Testis (tissue), 3 donors: ENCODE measurements around the gene EVPL. TPM values are rescaled to one million over a fixed set of nuclear protein-coding genes. Genes with fewer than 3 reads are reported as not detected.
A peak's percentile ranks its signal among the peaks of the same experiment; 100 is the strongest.

Experiments used
- DNase-seq: peaks from one replicate; pipeline ENCODE4 v3.0.0-alpha.2; 2019
- H3K27ac ChIP-seq, 2 donors: fragments of 200-600 bp; sonication (generic); one replicate each; pipeline ENCODE4 v1.5.1; 2019
- H3K27me3 ChIP-seq: fragments of 200-600 bp; sonication (generic); one replicate; pipeline ENCODE4 v1.5.1; 2019
- H3K36me3 ChIP-seq: fragments of 200-600 bp; sonication (generic); one replicate; pipeline ENCODE4 v1.5.1; 2017; ENCODE audit warnings: low read depth; ENCODE audit errors: missing control alignments
- H3K4me1 ChIP-seq: fragments of 200-600 bp; sonication (generic); one replicate; pipeline ENCODE4 v1.5.1; 2019
- H3K4me3 ChIP-seq, 2 donors: fragments of 200-600 bp; sonication (generic); one replicate each; pipeline ENCODE4 v1.5.1; 2017 to 2019
- H3K9me3 ChIP-seq: fragments of 200-600 bp; sonication (generic); one replicate; pipeline ENCODE4 v1.5.1; 2017
- CTCF ChIP-seq, 3 experiments: fragments of 450-650 bp in 2 of 3; fragments of 200-600 bp in 1 of 3; sonication (generic) in 1 of 3; IDR thresholded peaks; one replicate each; pipeline ENCODE4 v1.5.1; 2016 to 2019; ENCODE audit warnings: antibody characterized with exemption in 3 of 3, mild to moderate bottlenecking in 2 of 3, moderate library complexity in 1 of 3
- POLR2A ChIP-seq: fragments of 450-650 bp; IDR thresholded peaks from one replicate; pipeline ENCODE4 v1.6.1; 2017; ENCODE audit warnings: antibody characterized with exemption, mild to moderate bottlenecking, moderate library complexity
- WGBS, 2 donors: methylation state at CpG; one replicate each; pipeline ENCODE4 v1.1.5; 2018; 5-methylcytosine and 5-hydroxymethylcytosine counted together
- intact Hi-C: fragments of 100-400 bp; cut with DNase I; formaldehyde crosslinking; loops from one replicate; pipeline ENCODE4 v1.15.1; 2023; ENCODE audit warnings: low total_unique reads
- polyA plus RNA-seq: library from polyadenylated mRNA; stranded (reverse); fragments of 350-450 nt; fragmentation: Illumina TruSeq; extraction: RNeasy Lipid Tissue Mini Kit (QIAGEN cat#74804); gene quantifications from one replicate; pipeline ENCODE4 v1.2.3, GENCODE V29; 2014; ENCODE audit warnings: low read depth, low replicate concordance; ENCODE audit not compliant: insufficient read depth
- total RNA-seq, 2 donors: library from RNA; depleted of rRNA; stranded (reverse); fragments of >200 nt; gene quantifications; one replicate each; pipeline ENCODE4 v1.2.3, GENCODE V29; 2016

EVPL gene
- total and polyA plus RNA-seq, 3 donors from 2014 or later, result 1.2 to 3.5 (median 2.7) TPM

DNA sequence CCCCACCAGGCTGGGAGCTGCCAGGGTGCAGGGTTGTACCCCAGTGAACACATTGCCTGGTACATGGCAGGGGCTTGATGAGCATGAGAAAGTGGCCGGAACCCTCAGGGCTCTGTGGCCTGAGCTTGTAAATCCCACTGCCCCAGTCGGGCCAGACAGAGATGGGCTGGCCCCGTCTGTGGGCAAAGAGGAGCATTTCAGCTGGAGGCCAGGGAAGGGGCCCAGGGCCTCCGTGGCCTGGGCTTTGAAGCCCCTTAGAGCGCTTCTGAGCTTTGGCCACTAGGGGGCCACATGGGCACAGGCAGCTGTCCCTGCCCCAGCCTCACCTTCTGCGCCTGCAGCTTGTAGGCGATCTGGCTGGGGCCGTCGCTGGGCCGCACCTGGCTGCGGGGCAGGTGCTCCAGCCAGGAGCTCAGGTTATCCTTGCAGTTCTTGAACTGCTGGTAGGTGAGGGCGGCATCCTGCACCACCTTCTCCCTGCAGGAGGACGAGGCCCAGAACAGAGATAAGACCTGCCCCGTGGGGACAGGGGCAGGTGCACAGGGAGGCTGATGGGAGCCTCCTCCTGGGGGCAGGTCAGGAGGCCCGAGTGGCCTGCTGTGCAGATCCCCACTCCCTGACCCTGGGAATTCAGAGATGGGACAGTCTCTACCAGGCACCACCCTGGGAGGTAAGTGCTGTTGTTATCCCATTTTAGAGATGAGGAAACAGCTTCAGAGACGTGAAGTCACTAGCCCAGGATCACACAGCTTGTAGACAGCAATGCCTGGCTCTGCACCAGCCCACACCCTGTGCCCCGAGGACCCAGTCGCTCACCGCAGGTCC is 12.8 kb downstream of the EVPL start:
- intact Hi-C loops, result no loop called here
- Histone ChIP-seq H3K27ac (no peak overlapping the region), H3K9me3 (no peaks in the 10 kb centered on the region), H3K36me3 (no peaks in the 10 kb centered on the region), H3K4me3 (peak overlapping the region in 1 of 2 donors; percentile 20), H3K4me1 (peaks cover 3% of the 10 kb centered on the region), H3K27me3 (no peaks in the 10 kb centered on the region)
- TF ChIP-seq POLR2A, result no peak
- peak; percentile 76 to 97 (median 89) for TF ChIP-seq CTCF (IDR thresholded peaks at IDR 0.05)
- DNase-seq, result peak; percentile 85
- WGBS, 2 donors, result 18 to 26% methylated on average over 4 to 16 of the region's 19 CpGs

- TF ChIP-seq POLR2A (no peak), CTCF (IDR thresholded peaks at IDR 0.05) (no peak)
- Histone ChIP-seq H3K9me3 (no peaks in the 10 kb centered on the region), H3K4me3 (no peak overlapping the region), H3K27me3 (no peaks in the 10 kb centered on the region), H3K36me3 (no peaks in the 10 kb centered on the region), H3K27ac (no peak overlapping the region), H3K4me1 (peaks cover 3% of the 10 kb centered on the region)
- intact Hi-C loops, result no loop called here
- WGBS, 2 donors, result 80 to 82% methylated on average over 15 of the region's 15 CpGs
- no peak for DNase-seq
Observed at GRCh38 chr17:76013377-76013932, 13.7 kb downstream of the EVPL start.

DNA sequence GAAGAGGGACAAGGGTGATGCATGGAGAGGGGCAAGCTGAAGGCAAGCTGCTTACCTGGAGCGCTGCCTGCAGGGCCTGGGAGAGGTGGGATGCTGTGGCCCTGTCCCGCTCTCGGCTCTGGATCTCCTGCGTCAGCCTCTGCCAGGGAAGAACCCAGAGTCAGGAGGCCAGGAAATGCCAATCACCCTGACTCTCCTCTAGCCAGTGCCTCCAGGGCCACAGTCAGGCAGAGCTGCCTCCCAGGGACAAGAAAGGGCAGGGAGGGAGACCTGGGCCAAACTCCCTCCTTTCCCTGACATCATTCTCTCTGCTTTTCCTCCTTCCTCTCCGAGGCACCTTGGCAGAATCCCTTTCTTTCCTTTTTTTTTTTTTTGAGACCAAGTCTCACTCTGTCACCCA is 15.2 kb downstream of the EVPL start:
- Histone ChIP-seq H3K9me3 (no peaks in the 10 kb centered on the region), H3K4me3 (no peak overlapping the region), H3K36me3 (no peaks in the 10 kb centered on the region), H3K27me3 (no peaks in the 10 kb centered on the region), H3K4me1 (peaks cover 3% of the 10 kb centered on the region), H3K27ac (no peak overlapping the region)
- TF ChIP-seq CTCF (IDR thresholded peaks at IDR 0.05) (no peak), POLR2A (no peak)
- DNase-seq, result no peak
- WGBS, 2 donors, result 84 to 98% methylated on average over 5 of the region's 5 CpGs
- intact Hi-C loops, result no loop called here

DNA sequence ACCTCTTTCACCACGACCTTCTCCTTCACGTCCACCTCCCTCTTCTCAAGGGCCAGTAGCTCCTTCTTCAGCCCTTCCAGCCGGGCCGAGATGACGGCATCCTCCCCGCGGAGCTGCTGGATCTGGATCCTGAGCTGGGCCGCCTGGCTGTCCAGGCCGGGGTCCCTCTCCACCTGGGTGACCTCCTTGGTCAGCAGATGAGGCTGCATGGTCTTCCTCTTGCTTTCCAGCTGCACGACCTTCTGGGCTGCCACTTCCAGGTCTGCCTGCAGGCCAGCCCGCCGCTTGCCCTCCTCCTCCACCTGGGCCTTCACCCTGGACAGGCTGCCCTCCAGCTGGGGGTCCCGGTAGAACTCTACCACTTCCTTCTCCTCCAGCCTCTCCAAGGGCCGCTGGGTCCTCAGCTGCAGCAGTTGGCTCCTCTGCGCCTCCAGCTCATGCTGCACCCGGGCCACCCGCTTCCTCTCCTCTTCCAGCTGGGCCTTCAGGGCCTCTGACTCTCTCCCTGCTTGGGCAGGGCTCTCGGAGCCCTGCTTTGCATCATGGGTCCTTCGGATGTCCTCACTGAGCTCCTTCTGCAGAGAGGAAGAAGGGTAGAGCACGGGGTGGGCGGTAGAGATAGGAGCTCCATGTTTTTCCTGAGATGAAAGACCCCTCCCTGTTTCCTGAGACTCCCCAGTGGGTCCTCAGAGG is 17.0 kb downstream of the EVPL start:
- 89 to 91% methylated on average over 19 to 21 of the region's 21 CpGs for WGBS, 2 donors
- Histone ChIP-seq H3K4me1 (peaks cover 11% of the 10 kb centered on the region), H3K36me3 (no peaks in the 10 kb centered on the region), H3K27me3 (no peaks in the 10 kb centered on the region), H3K4me3 (no peak overlapping the region), H3K9me3 (no peaks in the 10 kb centered on the region), H3K27ac (no peak overlapping the region)
- no peak for DNase-seq
- TF ChIP-seq CTCF (IDR thresholded peaks at IDR 0.05), result no peak
- no peak for TF ChIP-seq POLR2A
- intact Hi-C loops, result no loop called here
